SHP77 (cell line): ENCODE results near the gene EID3.

Experiments
- DNase-seq, 2 experiments: peaks; one replicate each; lab custom pipeline; 2025; lab: John Stamatoyannopoulos, UW

The EID3 gene

GRCh38 chr12:104290320-104290719 is 13.2 kb upstream of the EID3 start:
- no peak for DNase-seq

GRCh38 chr12:104290855-104291254 is 12.7 kb upstream of the EID3 start:
- DNase-seq = no peak

- DNase-seq = no peak
Observed at GRCh38 chr12:104291867-104292524, 11.5 kb upstream of the EID3 start.

DNA sequence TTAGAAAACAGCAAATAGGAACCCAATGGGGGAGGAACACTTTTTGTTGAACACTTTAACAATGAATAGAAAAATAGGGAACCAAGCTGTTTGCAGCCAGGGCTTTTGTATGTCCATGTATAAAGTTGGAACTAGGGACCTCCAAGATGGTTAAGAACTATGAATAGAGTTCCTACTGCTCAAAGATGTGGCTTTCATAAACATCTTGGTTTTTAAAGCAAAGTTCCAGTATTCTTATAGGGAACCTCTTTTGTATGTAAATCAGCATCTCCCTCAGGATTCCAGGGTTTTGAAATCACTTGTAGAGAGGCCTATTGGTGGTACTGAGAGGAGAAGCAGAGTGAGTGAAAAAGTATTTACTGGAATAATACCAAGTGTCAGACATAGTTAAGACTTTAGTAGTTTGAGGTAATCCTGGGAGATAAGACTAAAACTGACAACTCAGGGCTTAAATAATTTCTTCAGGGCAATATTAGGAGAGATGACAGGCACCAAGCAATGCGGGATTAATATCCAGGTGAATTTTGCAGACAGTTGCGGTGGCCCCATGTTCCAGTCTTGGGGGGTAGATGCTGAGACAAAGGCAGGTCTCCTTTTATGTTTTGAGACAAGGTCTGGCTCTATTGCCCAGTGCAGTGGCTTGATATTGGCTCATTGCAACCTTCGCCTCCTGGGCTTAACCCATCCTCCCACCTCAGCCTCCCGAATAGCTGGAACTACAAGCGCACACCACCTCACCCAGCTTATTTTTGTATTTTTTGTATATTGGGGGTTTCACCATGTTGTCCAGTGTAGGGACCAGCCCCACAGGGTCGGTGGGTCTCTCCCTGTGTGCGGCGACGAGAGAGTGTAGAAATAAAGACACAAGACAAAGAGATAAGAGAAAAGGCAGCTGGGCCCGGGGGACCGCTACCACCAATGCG is 10.4 kb upstream of the EID3 start:
- DNase-seq = no peak

DNA sequence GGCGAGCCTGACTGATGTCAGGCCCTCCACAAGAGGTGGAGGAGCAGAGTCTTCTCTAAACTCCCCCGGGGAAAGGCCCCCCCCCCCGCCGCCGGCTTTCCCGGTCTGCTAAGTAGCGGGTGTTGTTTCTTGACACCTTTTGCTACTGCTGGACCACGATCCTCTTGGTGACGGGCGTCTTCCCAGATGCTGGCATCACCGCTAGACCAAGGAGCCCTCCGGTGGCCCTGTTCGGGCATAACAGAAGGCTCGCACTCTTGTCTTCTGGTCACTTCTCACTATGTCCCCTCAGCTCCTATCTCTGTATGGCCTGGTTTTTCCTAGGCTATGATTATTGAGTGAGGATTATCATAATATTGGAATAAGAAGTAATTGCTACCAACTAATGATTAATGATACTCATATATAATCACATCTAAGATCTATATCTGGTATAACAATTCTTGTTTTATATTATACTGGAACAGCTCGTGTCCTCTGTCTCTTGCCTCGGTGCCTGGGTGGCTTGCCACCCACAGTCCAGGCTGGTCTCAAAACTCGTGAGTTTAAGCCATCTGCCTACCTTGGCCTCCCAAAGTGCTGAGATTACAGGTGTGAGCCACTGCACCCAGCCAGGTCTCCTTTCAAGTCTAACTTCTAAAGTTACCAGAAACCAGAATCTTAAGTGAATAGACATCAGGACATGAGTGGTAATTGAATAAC is 9.2 kb upstream of the EID3 start:
- peak in 1 of 2 experiments; percentile 27 for DNase-seq

GRCh38 chr12:104294927-104295668 is 8.4 kb upstream of the EID3 start:
- DNase-seq = no peak

GRCh38 chr12:104295954-104296353 is 7.6 kb upstream of the EID3 start:
- no peak for DNase-seq

DNA sequence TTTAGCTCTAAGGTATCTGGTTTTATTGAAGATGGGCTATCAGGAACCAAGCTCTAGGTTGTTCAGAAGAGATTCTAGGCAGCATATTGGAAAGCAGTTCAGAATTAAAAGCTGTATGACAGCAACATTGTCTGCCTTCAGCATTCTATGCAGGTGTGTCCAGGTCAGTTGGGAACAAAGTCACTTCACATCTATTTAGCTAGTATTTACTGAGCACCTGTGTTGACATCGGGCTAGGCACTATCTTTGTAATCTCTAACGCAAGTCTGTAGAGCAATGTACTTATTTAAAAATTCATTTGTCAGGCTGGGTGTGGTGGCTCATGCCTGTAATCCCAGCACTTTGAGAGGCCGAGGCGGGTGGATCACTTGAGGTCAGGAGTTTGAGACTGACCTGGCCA is 6.8 kb upstream of the EID3 start:
- DNase-seq = no peak

DNA sequence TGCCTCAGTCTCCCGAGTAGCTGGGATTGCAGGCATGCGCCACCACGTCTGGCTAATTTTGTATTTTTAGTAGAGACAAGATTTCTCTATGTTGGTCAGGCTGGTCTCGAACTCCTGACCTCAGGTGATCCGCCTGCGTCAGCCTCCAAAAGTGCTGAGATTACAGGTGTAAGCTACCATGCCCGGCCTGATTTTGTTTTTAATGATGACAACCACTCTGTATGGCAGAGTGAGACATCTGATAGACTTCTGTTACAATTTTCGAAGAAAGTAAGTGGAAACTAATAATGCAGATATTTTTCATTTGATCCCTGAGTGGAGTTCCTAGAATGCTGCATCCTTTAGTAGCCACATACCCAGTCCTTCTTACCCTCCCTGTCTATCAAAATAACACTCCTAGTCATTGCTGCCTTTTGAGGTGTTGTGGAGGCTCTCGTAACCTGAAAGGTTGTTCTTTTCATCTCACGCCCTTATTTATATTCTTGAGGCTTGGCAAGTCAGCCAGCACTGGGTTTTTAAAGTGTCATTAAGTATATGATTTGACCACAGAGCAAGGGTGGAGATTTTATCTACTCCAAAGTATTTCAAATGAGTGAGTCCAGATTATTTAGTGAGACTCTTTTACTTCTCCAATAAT is 5.9 kb upstream of the EID3 start:
- no peak for DNase-seq

DNA sequence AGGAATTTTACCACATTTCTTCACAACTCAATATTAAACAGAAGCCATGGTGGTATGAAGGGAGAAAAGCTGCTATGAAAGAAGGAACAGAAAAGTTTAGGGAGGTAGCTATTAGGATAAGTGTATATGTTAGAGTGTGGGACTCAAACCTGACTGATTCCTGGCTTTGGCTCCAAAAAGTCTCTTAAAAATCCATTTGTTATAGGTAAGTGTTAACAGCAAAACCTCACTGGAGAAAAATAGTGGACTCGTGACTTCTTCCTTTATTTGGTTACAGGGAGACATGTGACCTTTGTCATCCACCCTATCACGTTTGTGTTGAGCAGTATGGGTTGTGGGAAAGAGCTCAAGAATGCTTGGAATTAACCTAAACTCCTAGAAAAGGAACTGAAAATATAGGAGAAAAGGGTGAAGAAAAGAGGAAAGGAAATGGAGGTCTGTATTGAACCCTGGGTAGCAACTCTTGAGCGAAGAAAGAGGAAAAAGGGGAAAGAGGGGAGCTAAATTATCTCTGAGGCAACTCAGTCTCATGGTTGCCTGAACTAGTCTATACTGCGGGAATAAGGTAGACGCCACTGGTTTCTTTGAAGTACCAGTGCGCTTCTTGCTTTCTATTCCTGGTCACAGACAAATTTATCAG is 3.6 kb upstream of the EID3 start:
- DNase-seq = no peak

- DNase-seq = no peak
Observed at GRCh38 chr12:104304261-104305009, 896 bp downstream of the EID3 start.

DNA sequence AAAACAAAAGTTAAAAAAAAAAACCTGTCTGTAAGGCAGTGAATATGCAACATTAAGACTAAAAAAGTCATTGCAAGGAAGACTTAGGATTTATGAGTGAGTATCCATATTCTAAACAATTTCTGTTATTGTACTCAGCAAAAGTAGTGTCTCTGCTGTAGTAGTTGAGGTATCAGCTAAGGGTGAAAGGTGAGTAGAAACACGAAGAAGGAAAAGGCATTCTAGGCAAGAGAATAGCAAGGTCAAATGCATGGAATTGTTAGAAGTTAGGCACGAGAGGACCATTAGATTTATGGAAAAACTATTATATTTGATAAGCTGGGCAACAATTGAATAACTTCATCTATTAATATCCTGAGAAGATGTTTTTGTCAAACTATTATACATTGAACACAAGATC is 1.8 kb downstream of the EID3 start:
- DNase-seq = no peak

GRCh38 chr12:104306376-104306775 is 2.8 kb downstream of the EID3 start:
- DNase-seq = no peak

DNA sequence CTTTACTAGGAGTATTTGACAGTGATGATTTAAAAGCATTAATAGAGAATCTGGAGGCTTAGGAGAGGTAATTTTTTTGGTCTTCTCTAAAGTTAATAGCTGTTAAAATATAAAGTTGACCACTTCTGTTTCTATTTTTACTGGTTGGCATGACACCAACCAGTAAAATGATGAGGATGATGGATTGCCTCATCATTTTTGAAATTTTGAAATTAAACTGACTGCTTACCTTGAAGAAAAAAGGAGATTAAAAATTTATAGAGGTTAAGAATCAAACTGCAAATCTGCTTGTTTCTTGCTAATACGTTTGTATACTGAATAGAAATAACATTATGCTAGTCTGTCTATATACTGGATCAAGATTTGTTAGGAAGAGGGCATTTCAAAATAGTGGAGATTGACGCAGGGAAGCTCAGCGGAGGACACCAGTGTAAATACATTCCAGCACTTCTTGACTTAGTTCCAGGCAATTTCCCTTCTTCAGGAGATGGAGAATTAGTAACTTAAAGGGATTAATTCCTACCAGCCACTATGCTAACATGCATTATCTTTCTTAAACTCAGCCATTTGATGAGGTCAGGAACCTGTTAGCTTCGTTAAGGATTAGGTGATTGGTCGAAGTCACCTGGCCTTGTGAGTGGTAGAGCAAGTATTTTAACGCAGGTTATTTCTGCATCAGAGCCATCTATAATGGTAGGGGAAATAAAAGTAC is 3.6 kb downstream of the EID3 start:
- no peak for DNase-seq

GRCh38 chr12:104307655-104308000 is 4.1 kb downstream of the EID3 start:
- DNase-seq = no peak

- DNase-seq = no peak
Observed at GRCh38 chr12:104309446-104309993, 6.0 kb downstream of the EID3 start.

- no peak for DNase-seq
Observed at GRCh38 chr12:104310751-104311633, 7.5 kb downstream of the EID3 start.

DNA sequence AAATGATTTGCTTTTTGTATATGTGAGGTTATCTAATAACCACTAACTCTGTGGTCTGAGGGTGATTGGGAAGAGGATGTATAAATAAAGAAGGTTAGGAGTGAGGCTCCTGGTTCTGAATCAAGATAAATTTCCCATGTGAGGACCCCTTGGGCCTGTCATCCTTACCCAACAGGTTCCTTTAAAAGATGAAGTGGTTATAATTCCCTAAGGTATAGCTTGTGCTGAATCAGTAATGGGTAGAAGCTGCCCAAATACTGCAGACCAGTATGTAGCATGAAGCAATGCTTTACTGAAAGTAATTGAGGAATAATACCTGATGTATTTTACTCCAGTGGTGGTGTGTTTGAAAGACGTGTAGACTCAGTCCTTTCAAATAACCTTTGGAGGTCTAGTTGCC is 8.7 kb downstream of the EID3 start:
- no peak for DNase-seq
